NCI-H128 (cell line): ENCODE results near the gene EIF4E1B.
A peak's percentile ranks its signal among the peaks of the same experiment; 100 is the strongest.

Source experiments
- DNase-seq: peaks from one replicate; lab custom pipeline; 2025; ENCODE audit not compliant: unreplicated experiment; lab: John Stamatoyannopoulos, UW

Gene EIF4E1B

DNA sequence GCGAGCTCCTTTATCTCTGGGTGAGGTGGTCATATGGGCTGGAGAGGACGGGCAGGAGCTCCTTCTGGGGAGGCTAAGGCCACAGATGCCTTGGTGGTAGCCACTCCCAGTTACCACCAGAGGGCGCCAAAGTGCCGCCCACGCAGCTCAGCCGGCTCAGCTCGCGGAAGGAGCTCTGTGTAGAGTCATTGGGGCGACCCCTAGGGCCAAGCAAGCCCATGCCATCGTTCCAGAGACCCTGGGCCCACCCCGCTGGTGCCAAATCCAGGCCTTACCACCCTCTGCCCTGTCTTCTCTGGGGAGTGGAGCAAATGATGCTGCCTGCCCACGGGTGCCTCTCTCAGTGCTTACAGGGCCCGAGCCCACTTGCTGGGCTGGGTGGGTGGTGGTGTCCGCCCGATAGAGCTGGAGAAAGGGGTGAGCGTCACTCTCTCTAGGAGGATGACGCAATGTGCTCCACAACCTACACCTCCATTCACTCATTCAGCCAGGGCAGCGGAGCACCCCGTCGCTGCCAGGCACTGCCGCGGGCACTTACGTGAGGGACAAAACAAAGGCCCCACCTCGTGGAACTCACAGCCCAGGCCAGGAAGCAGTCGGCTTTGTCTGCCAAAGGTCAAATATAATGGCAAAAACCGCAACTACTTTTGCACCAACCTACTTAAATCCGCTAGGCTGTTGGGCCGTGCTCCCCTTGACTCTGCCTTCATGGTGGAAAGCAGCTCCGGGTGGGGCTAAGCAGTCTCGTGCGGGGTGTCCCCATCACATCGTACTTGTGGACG, 30.6 kb downstream of the EIF4E1B start:
- DNase-seq: peak; percentile 49

DNA sequence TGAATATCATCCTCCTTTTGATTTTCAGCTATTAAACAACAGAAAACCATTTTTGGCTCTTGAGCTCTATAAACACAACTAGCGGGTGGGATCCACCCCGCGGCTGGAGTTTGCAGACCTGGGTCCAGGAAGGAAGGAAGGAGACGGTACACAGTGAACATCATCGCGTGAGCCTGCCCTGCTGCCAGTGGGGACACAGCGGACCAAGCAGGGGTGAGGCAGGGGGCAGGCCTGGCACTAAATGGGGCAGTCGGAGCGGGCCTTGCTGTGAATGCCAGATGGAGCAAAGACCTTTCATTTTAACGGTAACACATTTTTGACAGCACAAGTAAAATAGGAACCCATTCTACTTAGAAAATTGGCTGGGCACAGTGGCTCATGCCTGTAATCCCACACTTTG, 31.2 kb downstream of the EIF4E1B start:
- no peak for DNase-seq

DNA sequence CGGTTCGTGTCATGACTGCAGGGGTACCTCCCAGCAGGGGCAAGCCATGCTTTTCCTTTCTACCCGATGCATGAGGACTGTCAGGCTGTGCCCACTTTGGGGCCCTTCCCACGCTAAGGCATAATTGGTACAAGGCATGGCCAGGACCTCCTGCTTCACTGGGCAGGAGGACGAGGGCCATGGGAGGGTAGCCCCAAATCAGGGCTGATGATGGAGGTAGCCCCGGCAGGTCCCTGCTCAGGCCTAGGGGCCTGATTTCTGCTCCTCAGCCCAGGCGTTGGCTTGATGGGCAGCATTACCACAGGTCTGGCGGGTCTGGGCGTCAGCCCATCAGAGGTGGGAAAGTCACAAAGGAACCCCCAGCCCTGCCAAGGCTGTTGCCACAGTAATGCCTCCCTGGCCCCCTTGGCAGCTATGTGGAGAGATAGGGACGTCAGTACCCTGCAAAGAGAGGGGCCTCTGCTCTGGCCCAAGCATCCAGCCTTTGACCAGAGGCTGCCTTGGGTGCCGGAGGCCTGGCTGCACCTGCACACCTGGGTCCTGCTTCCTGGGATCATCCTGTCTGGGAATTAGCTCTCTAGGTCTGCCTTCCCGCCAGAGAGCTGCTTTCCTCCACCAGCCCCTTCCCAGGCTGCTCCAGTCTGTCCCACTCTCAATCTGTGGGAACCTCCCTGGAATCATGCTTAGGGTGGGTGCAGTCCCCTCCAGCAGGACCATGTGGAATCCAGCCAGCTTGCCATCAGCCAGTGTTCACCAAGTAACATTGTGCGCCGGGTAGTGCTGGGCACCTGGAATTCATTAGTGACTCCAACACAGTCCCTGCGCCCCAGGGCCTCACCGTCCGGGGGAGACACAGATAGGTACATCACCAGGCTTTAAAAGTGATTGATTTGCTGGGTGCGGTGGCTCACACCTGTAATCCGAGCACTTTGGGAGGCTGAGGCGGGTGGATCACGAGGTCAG, 32.2 kb downstream of the EIF4E1B start:
- DNase-seq: no peak

DNA sequence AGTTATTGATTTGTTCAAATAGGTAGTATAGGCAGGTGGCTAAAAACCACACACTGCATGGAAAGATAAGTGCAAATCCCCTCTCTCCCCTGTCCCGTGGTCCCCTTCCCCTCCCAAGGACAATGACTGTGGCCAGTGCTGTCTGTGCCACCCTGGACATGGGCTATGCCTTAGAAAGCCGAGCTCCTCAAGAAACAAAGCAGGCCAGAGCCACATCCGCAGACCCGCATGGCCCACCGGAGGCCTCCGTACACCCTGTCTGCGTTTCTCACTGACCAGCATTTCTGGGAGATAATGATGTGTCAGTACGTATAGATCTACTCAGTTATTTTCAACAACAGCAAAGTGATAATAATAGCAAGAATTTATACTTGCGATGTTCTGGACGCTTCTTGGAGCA, 33.1 kb downstream of the EIF4E1B start:
- DNase-seq: no peak

DNA sequence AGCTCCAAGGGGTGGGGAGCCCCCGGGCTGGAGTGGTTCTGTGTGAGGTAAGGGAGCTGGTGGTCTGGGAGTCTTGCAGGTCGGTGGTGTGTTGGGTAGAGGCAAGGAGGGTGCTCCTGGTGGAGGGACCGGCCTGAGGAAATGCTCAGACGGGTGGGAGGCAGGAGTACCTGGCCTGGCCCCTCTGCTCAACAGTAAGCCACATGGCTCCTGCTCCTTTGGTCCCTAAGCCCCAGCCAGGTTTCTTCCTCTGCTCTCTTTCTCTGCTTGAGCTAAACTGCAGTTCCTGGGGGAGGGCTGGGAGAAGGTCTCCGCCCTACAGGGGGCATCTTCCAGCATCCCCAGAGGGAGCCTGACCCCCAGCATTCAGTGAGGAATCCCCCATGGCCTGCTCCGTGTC, 34.0 kb downstream of the EIF4E1B start:
- no peak for DNase-seq

DNA sequence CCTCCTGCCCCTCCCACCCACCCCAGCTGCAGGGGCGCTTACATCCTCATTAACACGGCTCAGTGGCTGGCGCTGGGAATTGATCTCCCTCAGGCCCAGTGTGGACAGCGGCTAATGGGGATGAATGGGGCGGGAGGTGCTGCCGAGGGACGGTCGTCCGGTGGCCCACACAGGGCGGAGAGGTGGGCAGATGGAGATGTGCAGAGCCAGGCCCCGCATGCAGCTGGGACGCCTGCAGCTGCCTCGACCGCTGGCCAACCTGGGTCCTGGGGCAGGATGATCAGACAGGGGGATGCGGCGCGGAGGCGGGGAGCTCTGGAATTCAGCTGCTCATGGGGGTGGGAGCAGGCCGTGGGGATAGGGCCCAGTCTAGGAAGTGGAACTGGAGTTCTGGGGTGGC, 34.4 kb downstream of the EIF4E1B start:
- DNase-seq: no peak

DNA sequence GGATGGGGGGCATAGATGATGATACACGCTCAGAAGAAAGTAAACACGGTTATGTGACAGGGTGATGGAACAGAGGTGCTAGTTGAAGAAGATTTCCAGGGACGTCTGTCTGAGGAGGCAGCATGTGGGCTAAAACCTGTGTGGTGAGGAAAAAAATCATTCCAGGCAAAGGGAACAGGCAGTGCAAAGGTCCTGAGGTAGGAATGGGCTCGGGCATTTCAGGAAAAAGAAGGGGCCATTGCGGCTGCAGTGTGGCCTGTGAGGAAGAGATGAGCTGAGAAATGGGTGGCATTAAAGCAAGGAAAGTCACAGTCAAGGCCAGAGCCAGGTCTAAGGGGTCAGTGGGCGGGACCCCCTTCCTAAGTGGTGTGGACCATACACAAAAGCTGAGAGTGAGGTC, 35.0 kb downstream of the EIF4E1B start:
- no peak for DNase-seq

DNA sequence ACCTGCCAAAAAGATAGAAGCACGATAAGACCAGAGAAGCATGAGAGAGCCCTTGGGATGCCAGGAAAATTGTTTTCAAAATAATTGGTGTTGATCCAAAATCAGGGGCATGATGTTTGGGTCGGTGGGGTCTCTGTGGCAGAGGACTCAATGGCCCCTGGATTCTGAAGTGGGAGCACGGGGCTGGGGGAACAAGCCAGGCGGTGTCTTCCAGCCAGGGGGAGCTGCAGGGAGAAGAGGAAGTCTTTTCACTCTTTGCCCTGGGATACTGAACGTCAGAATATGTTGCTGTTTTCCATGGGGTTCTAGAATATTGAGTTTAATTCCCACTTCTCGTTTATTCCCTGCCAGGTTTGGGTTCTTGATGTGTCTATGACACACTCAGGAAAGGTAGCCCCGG, 37.2 kb downstream of the EIF4E1B start:
- DNase-seq: no peak

DNA sequence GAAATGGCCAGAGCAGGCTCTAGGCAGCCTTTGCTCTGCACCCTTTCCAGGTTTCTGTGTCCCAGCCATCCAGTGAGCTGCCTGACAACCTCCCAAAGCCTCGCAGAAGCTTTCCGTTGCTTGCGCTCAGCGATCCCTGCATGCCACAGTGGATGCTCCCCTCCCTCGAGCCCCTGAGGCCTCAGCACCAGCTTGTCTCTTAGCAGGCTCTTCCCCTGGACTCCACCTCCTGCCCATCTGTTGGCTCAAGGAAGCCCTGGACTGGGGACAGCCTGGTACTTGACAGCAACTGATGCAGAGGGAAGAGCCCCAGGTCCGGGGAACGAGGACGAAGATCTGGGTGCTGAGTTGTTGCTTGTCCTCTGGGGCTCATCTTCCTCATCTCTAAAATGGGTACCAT, 40.0 kb downstream of the EIF4E1B start:
- DNase-seq: no peak

DNA sequence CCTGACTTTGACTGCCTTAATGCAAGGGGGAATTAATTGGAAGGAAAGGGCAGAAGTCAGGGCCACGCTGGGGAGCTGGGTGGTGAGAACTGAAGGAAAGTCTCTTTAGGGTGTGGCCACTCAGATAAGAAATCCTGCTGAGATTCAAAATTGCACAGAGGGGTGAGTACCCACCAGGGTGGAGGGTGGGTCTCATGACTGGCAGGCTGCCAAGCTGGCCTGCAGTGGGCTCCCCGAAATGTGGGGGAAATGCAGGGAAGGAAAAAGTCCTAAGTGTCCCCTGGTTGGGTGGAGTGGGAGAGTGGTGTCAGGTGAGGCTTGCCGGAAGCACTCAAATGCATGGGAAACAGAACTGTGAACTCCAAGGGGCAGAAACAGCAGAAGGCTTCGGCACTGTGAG, 40.9 kb downstream of the EIF4E1B start:
- no peak for DNase-seq

DNA sequence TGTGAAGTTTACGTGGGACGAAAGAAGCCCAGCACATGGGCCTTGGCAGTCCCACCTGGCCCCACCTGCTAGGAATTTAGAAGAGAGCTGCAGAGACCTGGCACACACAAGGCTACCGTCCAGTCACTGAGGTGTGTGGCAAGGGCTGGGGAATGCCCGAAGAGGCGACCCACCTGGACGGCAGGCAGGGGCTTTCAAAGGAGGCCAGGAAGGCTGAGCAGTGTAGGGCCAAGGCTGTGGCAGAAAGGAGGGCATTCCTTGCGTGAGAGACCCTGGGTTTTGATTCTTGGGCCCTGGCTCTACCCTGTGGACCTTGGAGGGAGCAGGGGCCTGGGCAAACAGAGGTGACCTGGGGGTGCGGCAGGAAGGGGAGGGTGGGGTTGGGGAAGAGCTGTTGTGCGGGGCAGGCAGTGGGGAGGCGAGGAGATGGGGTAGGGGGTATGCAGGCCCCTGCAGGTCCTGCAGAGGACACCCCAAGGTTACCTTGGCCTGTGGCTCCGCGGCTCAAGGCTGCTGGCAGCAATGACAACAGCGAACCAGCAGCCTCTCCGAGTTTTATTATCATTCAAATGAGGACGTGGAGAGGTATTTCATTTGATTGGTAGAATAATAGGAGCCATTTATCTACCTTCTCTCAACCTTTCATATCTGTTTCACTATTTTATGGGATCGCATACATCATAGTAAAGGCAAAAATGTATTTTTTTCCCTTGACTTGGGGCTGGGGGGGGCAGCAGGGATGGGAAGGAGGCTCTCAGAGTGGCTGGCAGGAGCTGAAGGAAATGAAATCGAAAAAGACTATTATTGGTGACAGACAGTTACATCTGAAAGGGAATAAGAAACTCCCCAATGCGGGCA, 41.6 kb downstream of the EIF4E1B start:
- DNase-seq: no peak

DNA sequence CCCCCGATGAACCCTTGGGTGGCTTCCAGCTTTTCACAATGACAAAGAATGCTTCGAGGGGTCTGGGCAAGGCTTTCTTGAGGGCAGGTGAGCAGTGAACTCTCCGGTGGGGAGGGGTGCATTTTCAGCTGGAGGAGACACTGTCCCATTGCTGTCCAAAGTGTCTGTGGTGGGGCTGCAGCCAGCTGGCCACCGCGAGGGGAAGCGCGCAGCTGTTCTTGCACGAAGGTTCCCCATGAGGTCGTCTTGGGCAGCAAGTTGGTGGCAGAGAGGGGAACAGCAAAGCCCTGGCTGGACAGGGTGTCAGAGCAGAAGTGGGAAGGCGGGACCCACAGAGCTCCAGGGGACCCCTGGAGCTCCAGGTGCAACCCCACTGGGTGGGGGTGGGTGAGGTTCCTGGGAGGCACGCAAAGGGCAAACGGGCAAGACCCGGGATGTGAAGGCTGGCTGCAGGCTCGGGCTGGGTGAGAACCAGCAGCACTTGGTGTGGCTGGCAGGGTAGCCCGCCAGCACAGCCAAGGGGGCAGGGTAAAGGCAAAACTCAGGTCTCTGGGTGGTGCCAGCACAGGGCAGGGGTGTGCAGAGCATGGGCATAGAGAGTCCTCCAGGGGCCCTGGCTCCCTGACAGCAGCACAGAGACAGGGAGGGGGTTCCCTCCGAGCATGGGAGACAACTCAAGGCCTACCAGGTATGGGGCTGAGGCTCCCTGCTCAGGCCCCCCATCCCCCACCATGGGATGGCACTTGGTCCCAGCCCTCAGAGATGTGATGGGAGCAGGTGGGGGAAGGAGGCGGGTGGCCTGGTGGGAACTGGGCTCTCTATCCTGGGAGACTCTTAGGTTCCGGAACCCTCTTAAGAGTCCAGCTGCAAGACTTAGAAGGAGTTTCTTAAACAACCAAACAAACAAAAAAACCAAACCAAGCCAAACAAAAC, 43.4 kb downstream of the EIF4E1B start:
- DNase-seq: no peak

DNA sequence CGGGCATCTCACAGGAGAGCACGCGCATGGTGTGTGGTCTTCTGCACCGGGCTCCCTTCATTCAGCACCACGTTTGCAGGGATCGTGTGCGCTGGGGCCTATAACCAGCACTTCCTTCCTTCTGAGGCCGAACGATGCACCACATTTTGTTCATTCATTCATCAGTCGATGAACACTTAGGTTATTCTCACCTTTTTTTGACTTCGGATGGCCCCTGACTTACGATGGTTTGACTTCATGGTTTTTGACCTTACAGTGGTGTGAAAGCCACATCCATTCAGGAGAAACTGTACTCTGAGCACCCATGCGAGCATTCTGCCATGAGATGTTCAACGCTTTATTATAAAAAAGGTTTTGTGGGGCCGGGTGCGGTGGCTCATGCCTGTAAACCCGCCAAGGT, 44.3 kb downstream of the EIF4E1B start:
- DNase-seq: no peak

DNA sequence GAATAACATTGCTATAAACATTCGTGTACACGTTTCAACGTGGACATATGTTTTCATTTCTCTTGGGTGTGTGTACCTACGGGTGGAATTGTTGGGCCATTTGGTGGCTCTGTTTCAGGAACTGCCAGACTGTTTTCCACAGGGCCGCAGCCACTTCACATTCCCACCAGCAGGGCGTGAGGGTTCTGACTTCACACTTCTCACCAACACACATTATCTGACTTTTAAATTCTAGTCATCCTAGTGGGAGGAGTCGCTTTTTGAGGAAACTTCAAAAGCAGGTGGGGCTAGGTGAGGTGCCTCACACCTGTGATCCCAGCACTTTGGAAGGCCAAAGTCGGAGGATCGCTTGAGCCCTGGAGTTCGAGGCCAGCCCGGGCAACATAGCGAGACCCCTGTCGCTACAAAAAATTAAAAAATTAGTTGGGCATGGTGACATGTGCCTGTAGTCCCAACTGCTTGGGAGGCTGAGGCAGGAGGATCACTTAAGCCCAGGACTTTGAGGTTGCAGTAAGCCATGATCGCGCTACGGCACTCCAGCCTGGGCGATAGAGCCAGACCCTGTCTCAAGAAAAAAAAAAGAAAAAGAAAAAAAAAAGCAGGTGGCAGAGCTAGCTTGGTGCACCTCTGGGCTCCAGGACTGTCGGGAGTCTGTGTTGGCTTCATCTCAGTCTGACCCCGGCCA, 45.3 kb downstream of the EIF4E1B start:
- no peak for DNase-seq

DNA sequence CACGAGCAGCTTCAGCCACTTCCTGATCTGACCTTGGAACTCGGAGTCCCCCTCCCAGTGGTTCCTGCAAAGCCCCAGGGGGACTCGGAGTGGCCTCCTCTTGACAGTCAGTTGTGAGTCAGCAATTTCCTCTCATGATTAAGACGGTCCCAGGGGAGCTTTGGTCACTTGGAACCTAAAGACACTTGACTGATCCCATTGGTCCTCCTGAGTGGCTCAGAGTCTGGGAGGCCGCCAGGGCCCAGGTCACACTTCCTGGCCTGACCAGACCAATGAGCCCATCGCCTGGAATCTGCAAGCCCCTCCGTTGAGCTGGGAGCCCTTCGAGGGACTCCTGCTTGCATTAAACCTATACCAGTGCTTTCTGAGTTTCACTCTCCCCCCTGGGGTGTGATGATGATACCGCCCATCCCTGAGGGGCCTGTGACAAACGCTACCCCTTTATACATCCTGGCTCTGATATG, 45.9 kb downstream of the EIF4E1B start:
- DNase-seq: no peak

DNA sequence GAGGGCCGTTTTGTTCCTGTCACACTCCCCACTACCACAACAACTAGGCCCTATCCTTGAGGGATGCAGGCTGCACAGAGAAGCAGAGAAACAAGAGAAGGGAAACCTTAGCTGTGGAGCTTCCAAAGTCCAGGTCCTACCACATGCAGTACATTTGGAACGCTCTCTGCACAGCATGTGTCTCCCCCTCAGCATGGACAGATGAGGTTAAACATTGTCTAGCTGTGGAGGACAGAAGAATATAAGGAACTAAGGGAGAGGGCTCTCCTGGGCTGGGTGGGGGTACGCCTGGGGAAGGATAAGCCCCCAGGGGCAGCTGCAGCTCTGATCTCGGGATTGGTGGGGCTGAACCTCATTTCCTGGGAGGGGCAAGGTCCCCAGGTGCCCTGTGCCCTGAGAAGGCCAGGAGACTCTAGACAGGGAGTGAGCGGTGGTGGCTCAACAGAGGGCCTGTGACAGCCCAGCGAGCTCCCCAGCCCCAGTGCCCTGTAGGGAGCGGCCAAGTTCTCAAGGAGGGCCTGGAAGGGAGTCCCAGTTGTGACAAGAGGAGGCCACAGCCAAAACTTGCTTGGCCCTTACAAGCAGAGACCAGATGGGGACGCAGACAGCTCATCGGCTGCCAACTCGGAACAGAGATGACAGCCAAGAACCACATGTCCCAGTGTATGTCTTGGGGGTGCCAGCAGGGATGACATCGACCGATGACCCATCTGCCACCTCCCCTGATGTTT, 46.9 kb downstream of the EIF4E1B start:
- DNase-seq: no peak

DNA sequence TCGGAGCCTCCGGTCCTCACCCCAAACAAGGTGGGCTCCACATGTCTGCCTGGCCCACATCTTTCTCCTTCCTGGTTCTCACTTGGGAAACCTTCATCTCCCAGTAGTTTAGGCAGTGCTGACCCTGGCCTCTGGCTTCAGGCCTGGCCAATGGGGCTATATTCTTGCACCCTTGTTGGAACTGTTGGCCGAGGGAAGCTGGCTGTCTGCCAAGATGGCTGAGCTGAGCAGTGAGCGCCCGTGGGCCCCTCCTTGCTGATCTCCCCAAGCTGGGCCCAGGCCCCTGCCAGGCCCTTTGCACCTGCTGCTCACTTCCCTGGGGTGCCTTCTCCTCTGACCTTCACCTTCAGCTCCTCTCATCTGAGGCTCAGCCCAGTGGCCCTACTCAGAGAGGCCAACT, 48.1 kb downstream of the EIF4E1B start:
- DNase-seq: no peak

DNA sequence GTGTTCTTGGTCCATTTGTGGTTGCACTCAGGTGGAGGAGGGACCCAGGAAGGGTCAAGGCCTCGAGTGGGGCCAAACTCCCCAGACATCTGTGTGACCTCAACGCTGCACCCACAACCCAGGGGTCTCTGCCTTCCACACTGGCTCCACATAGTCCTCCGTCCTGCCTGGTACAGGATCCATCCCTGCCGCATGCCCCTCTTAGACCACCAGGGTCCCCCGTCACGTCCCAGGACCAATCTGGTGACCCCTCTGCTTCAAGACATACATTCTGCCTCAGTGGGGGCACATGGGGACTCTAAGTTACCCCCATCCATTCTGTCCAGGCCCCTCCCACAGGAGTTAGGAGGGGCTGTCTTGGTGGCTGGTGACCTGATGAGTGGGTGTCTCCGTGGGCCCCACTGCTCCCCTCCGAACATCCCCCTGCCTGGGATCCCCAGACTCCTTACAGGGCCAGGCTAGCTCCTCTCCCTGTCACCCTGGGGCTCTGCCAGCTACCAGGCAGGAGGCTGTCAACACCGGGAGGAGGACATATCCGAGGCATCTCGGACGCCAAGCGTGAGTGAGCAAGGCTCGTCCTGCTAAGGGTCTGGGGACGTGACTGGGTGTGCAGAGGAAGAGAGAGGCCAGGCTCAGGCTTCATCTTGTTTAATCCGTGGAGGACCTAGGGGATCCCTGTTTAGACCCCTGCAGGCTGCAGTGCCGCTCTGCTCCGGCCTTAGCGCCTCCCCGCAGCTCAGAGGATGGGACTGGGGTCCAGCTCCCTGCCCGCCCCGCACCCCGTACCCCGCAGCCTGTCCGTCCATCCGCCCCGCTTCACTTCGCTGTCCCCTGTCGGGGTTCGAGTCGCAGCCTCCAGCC, 49.1 kb downstream of the EIF4E1B start:
- no peak for DNase-seq
